ENCODE data around the gene C6orf52. TPM values are rescaled to one million over a fixed set of nuclear protein-coding genes. Genes with fewer than 3 reads are reported as not detected.

C6orf52 gene
- total and polyA plus RNA-seq, 2 of the 13 experiments (the other 11 are each of a cell fraction or from before 2014, with no cell fraction given): 0.50 to 0.53 TPM

GRCh38 chr6:10722820-10723566 is 28.6 kb upstream of the C6orf52 start, which contains the start of gene TMEM14C (continued):
- TF ChIP-seq ZNF101 (CRISPR knock-in tag; IDR thresholded peaks at IDR 0.05; ENCODE audit: borderline replicate concordance, low read depth) (peak; percentile 86; the same call in 1 of the 2 replicates), ZSCAN20 (CRISPR knock-in tag; IDR thresholded peaks at IDR 0.05; ENCODE audit: borderline replicate concordance) (0 out of 2 replicates have a peak, but pooled peaks have one; percentile 78), ZNF558 (CRISPR knock-in tag; IDR thresholded peaks at IDR 0.05; ENCODE audit: borderline replicate concordance) (no peak), POLR2G (IDR thresholded peaks at IDR 0.05; ENCODE audit: low read depth, low read length) (peak; percentile 93), YEATS2 (CRISPR knock-in tag; IDR thresholded peaks at IDR 0.05; ENCODE audit: borderline replicate concordance) (peak; percentile 96), MEF2D (CRISPR knock-in tag; IDR thresholded peaks at IDR 0.05) (peak; percentile 97), ZNF850 (CRISPR knock-in tag; conservative IDR thresholded peaks at IDR 0.05) (no peak), ATF6 (CRISPR knock-in tag; conservative IDR thresholded peaks at IDR 0.05) (peak; percentile 71; the same call in 1 of the 2 replicates), ZNF660 (CRISPR knock-in tag; IDR thresholded peaks at IDR 0.05; ENCODE audit: borderline replicate concordance, low read depth) (no peak; the same call in 1 of the 2 replicates), THAP8 (CRISPR knock-in tag; IDR thresholded peaks at IDR 0.05; ENCODE audit: borderline replicate concordance) (peak; percentile 57; the same call in 1 of the 2 replicates), ZNF616 (CRISPR knock-in tag; IDR thresholded peaks at IDR 0.05; ENCODE audit: low read depth) (no peak), ZNF280B (CRISPR knock-in tag; IDR thresholded peaks at IDR 0.05; ENCODE audit: borderline replicate concordance) (peak; percentile 96; the same call in 1 of the 2 replicates), SMAD3 (CRISPR knock-in tag; IDR thresholded peaks at IDR 0.05) (peak; percentile 74), GATAD2A (CRISPR knock-in tag; IDR thresholded peaks at IDR 0.05) (peak; percentile 77), ZNF275 (CRISPR knock-in tag; IDR thresholded peaks at IDR 0.05; ENCODE audit: borderline replicate concordance) (peak; percentile 78; the same call in 1 of the 2 replicates)
- TF ChIP-seq, protein P1, sequence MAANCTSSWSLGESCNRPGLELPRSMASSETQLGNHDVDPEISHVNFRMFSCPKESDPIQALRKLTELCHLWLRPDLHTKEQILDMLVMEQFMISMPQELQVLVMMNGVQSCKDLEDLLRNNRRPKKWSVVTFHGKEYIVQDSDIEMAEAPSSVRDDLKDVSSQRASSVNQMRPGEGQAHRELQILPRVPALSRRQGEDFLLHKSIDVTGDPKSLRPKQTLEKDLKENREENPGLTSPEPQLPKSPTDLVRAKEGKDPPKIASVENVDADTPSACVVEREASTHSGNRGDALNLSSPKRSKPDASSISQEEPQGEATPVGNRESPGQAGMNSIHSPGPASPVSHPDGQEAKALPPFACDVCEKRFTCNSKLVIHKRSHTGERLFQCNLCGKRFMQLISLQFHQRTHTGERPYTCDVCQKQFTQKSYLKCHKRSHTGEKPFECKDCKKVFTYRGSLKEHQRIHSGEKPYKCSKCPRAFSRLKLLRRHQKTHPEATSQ (CRISPR knock-in tag; IDR thresholded peaks at IDR 0.05; ENCODE audit: borderline replicate concordance): 0 out of 2 replicates have a peak, but pooled peaks have one; percentile 32
- TF ChIP-seq, protein P2, sequence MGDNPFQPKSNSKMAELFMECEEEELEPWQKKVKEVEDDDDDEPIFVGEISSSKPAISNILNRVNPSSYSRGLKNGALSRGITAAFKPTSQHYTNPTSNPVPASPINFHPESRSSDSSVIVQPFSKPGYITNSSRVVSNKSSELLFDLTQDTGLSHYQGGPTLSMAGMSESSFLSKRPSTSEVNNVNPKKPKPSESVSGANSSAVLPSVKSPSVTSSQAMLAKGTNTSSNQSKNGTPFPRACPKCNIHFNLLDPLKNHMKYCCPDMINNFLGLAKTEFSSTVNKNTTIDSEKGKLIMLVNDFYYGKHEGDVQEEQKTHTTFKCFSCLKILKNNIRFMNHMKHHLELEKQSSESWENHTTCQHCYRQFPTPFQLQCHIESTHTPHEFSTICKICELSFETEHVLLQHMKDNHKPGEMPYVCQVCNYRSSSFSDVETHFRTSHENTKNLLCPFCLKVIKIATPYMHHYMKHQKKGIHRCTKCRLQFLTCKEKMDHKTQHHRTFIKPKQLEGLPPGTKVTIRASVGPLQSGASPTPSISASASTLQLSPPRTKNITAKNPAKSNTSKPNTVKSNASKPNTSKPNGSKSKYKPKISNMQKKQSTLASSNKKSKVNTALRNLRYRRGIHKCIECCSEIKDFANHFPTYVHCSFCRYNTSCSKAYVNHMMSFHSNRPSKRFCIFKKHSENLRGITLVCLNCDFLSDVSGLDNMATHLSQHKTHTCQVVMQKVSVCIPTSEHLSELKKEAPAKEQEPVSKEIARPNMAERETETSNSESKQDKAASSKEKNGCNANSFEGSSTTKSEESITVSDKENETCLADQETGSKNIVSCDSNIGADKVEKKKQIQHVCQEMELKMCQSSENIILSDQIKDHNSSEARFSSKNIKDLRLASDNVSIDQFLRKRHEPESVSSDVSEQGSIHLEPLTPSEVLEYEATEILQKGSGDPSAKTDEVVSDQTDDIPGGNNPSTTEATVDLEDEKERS (CRISPR knock-in tag; IDR thresholded peaks at IDR 0.05): peak; percentile 83
